ENCODE data around the gene MEF2A. TPM values are rescaled to one million over a fixed set of nuclear protein-coding genes. Genes with fewer than 3 reads are reported as not detected.

MEF2A gene
- total RNA-seq, 1 donor from 2014 or later: 20.7 TPM

- DNase-seq (ENCODE audit: low spot score): no peak
- ATAC-seq: no peak
These were observed 186.8 kb downstream of the MEF2A start for GRCh38 chr15:99752556-99752955.

- DNase-seq (ENCODE audit: low spot score): no peak
- no peak for ATAC-seq
These were observed 187.3 kb downstream of the MEF2A start for GRCh38 chr15:99753066-99753465.

- ATAC-seq: peak; percentile 99
- no peak for DNase-seq (ENCODE audit: low spot score)
These were observed 190.1 kb downstream of the MEF2A start for GRCh38 chr15:99755692-99756409.

- DNase-seq (ENCODE audit: low spot score) (no peak), ATAC-seq (no peak)
These were observed 196.5 kb downstream of the MEF2A start for GRCh38 chr15:99762288-99762687.

- ATAC-seq (no peak), DNase-seq (ENCODE audit: low spot score) (no peak)
These were observed 198.0 kb downstream of the MEF2A start for GRCh38 chr15:99763827-99764226.

- DNase-seq (ENCODE audit: low spot score) (no peak), ATAC-seq (no peak)
These were observed 198.7 kb downstream of the MEF2A start for GRCh38 chr15:99764522-99764921.

Other genes starting within 250 kb of the MEF2A start
- gene LYSMD4, start 167.5 kb downstream of the MEF2A start, total RNA-seq: 3.3 TPM

Measured in left lobe of liver (tissue), 2 donors.